HG03378 (cell line): ENCODE data around the gene EDAR.

Source experiments
- ATAC-seq: cut with Tn5 transposase; IDR thresholded peaks from one replicate; pipeline ENCODE4 v1.9.1; 2021; ENCODE audit warnings: mild to moderate bottlenecking, moderate library complexity; ENCODE audit not compliant: unreplicated experiment

Gene EDAR

GRCh38 chr2:108942231-108942825 lies 46.7 kb downstream of the EDAR start:
- ATAC-seq: no peak

- no peak for ATAC-seq
Observed at GRCh38 chr2:108941767-108942166, 47.3 kb downstream of the EDAR start.

GRCh38 chr2:108941161-108941665 lies 47.8 kb downstream of the EDAR start:
- no peak for ATAC-seq

GRCh38 chr2:108940156-108940555 lies 48.9 kb downstream of the EDAR start:
- ATAC-seq: no peak

- no peak for ATAC-seq
Observed at GRCh38 chr2:108938077-108938710, 50.8 kb downstream of the EDAR start.

- no peak for ATAC-seq
Observed at GRCh38 chr2:108937367-108938017, 51.5 kb downstream of the EDAR start.

- no peak for ATAC-seq
Observed at GRCh38 chr2:108936866-108937265, 52.2 kb downstream of the EDAR start.

- ATAC-seq: no peak
Observed at GRCh38 chr2:108936076-108936864, 52.8 kb downstream of the EDAR start.

- no peak for ATAC-seq
Observed at GRCh38 chr2:108935271-108935741, 53.7 kb downstream of the EDAR start.

GRCh38 chr2:108934583-108935245 lies 54.3 kb downstream of the EDAR start:
- ATAC-seq: no peak

- ATAC-seq: no peak
Observed at GRCh38 chr2:108934151-108934550, 54.9 kb downstream of the EDAR start.

GRCh38 chr2:108933691-108934117 lies 55.3 kb downstream of the EDAR start:
- no peak for ATAC-seq

GRCh38 chr2:108932736-108933332 lies 56.2 kb downstream of the EDAR start:
- no peak for ATAC-seq

GRCh38 chr2:108931372-108931771 lies 57.6 kb downstream of the EDAR start:
- ATAC-seq: no peak

GRCh38 chr2:108929807-108930425 lies 59.1 kb downstream of the EDAR start:
- ATAC-seq: no peak

GRCh38 chr2:108928660-108929377 lies 60.2 kb downstream of the EDAR start:
- ATAC-seq: no peak

GRCh38 chr2:108927936-108928659 lies 60.9 kb downstream of the EDAR start:
- ATAC-seq: no peak

GRCh38 chr2:108927405-108927804 lies 61.6 kb downstream of the EDAR start:
- no peak for ATAC-seq
